Pancreas (tissue), 10 donors: ENCODE data around the gene SNX33. TPM values are rescaled to one million over a fixed set of nuclear protein-coding genes. Genes with fewer than 3 reads are reported as not detected.

Experiments
- ATAC-seq, 4 donors: fragments of 200-7000 bp; cut with Tn5 transposase; one replicate each; pipeline versions ENCODE4 v1.8.0 to v1.9.1; 2020; ENCODE audit warnings: mild to moderate bottlenecking in 4 of 4, moderate library complexity in 4 of 4
- DNase-seq, 6 donors: peaks; one replicate each; pipeline ENCODE4 v3.0.0-alpha.2; 2020
- FAIRE-seq: peaks from 2 replicates; lab custom pipeline; 2012; peaks lifted over from hg19 to GRCh38; lab: Jason Lieb, UNC
- H3K27ac ChIP-seq, 4 donors: fragments of 200-600 bp; sonication (generic); 1 replicate in 3 of 4; 2 replicates in 1 of 4; pipeline versions ENCODE4 v1.5.0 to v1.8.0; 2020
- H3K27me3 ChIP-seq, 4 donors: fragments of 200-600 bp; one replicate each; pipeline ENCODE4 v1.8.0; 2021
- H3K36me3 ChIP-seq, 3 donors: fragments of 200-600 bp; sonication (generic) in 1 of 3; one replicate each; pipeline versions ENCODE4 v1.5.0 to v1.8.0; 2020 to 2021
- H3K4me1 ChIP-seq, 3 donors: fragments of 200-600 bp; one replicate each; pipeline ENCODE4 v1.8.0; 2021
- H3K4me3 ChIP-seq, 4 donors: fragments of 200-600 bp; sonication (generic) in 2 of 4; one replicate each; pipeline versions ENCODE4 v1.5.0 to v1.8.0; 2020 to 2021
- H3K9me3 ChIP-seq, 4 donors: fragments of 200-600 bp; one replicate each; pipeline ENCODE4 v1.8.0; 2021
- WGBS, 2 donors: extraction: QIAGEN DNeasy Blood & Tissue Kit; methylation state at CpG; one replicate each; pipeline ENCODE4 v1.1.7; 2013; 5-methylcytosine and 5-hydroxymethylcytosine counted together
- intact Hi-C, 3 donors: fragments of 100-400 bp; cut with DNase I; formaldehyde crosslinking; loops; one replicate each; pipeline versions ENCODE4 v1.11.1 to v1.14.2; 2022
- polyA plus RNA-seq, 2 donors: library from polyadenylated mRNA; stranded (reverse); fragments of 200-250 nt; gene quantifications; one replicate each; pipeline ENCODE4 v1.2.3, GENCODE V29; 2013
- total RNA-seq, 6 donors: library from RNA; stranded (reverse); fragmentation: NEBNext Ultra II Directional in 4 of 6; extraction: Animal tissue kit (Norgen Biotek cat#: 25700) in 4 of 6; gene quantifications; one replicate each; pipeline versions ENCODE4 v1.2.1 to v1.2.4, GENCODE V29; 2021 to 2023
- TF ChIP-seq, protein P1 (sequence below), 4 donors: fragments of 200-600 bp; sonication (generic) in 3 of 4; IDR thresholded peaks; one replicate each; pipeline versions ENCODE4 v1.5.0 to v1.8.0; 2021; ENCODE audit warnings: antibody characterized with exemption in 4 of 4
- donor health status: healthy with polysubstance abuse.
- donor health status: DM: no; HTN: no; CAD: no; lungs with moderate emphysema.
- donor health status: DM: no; HTN: no; CAD: no.
- donor health status: control.
- donor health status: control.
- donor health status: Bipolar disorder and iron deficiency.
- donor health status: DM: yes; HTN: yes; CAD: no.
- donor health status: DM: no; HTN: no; CAD: no.
- donor health status: DM: no; HTN: no; CAD: no.
- donor health status: DM: yes; HTN: yes; CAD: no.

SNX33 gene
- total and polyA plus RNA-seq, 8 donors = 9.8 to 24.1 (median 13.9) TPM

- no peak for FAIRE-seq
- Histone ChIP-seq H3K4me3 (no peak overlapping the region), H3K27me3 (no peaks in the 10 kb centered on the region), H3K4me1 (peaks cover 12 to 46% (median 12%) of the 10 kb centered on the region in 3 donors), H3K9me3 (no peaks in the 10 kb centered on the region), H3K27ac (no peak overlapping the region), H3K36me3 (peaks cover 0 to 17% (median 8%) of the 10 kb centered on the region in 3 donors)
- no peak for ATAC-seq
- intact Hi-C loops = no loop called here
- DNase-seq = no peak
- TF ChIP-seq, protein P1, sequence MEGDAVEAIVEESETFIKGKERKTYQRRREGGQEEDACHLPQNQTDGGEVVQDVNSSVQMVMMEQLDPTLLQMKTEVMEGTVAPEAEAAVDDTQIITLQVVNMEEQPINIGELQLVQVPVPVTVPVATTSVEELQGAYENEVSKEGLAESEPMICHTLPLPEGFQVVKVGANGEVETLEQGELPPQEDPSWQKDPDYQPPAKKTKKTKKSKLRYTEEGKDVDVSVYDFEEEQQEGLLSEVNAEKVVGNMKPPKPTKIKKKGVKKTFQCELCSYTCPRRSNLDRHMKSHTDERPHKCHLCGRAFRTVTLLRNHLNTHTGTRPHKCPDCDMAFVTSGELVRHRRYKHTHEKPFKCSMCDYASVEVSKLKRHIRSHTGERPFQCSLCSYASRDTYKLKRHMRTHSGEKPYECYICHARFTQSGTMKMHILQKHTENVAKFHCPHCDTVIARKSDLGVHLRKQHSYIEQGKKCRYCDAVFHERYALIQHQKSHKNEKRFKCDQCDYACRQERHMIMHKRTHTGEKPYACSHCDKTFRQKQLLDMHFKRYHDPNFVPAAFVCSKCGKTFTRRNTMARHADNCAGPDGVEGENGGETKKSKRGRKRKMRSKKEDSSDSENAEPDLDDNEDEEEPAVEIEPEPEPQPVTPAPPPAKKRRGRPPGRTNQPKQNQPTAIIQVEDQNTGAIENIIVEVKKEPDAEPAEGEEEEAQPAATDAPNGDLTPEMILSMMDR (IDR thresholded peaks at IDR 0.05) = no peak
- WGBS, 2 donors = 88 to 89% methylated on average over 5 of the region's 5 CpGs
Observed at GRCh38 chr15:75656331-75656730, 8.6 kb downstream of the SNX33 start.

- Histone ChIP-seq H3K4me3 (no peak overlapping the region), H3K27me3 (no peaks in the 10 kb centered on the region), H3K36me3 (peaks cover 0 to 17% (median 8%) of the 10 kb centered on the region in 3 donors), H3K9me3 (no peaks in the 10 kb centered on the region), H3K4me1 (peaks cover 12 to 41% (median 12%) of the 10 kb centered on the region in 3 donors), H3K27ac (no peak overlapping the region)
- WGBS, 2 donors = 90 to 95% methylated on average over 22 of the region's 22 CpGs
- peak in 1 of 6 donors; percentile 55 for DNase-seq
- FAIRE-seq = no peak
- intact Hi-C loops = no loop called here
- TF ChIP-seq, protein P1 (IDR thresholded peaks at IDR 0.05) = no peak
- no peak for ATAC-seq
Observed at GRCh38 chr15:75656813-75657212, 9.1 kb downstream of the SNX33 start.

GRCh38 chr15:75659141-75659771 lies 11.5 kb downstream of the SNX33 start:
- FAIRE-seq = no peak
- WGBS, 2 donors = 72 to 74% methylated on average over 9 of the region's 9 CpGs

DNA sequence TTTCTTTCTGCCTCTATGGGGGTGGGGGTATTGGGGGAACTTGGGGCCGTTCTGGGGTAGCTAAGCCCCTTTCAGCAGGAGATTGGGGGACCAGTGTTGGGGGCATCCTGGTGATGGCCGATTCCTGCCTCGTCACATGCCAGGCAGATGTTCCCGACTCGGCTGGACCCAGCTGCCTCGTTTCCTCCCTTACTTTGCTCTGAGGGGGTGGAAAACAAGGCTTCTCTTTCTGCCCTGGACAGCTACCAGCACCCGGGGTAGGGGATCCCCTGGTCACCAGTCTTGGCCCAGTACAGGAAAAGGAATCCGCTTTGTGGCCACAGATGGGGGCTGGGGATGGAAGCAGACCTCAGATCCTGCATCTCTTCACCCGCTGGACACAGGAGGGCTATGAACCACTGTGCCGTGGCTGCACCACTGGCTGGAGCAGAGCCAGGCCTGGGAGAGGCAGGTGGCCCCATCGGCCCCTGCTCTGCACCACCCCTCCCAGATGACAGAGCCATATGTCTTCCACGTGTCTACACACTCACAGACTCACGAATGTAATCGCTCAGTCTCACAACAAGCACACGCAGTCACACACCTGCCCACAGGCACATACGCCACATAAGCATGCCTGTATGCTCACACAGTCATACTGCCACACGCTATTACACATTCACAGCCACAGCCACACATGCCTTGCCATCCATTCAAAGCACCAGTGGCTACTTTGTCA lies 12.4 kb downstream of the SNX33 start:
- Histone ChIP-seq H3K4me3 (no peak overlapping the region), H3K27ac (no peak overlapping the region), H3K4me1 (peaks cover 8 to 28% (median 16%) of the 10 kb centered on the region in 3 donors), H3K36me3 (peaks cover 0 to 17% (median 8%) of the 10 kb centered on the region in 3 donors), H3K9me3 (no peaks in the 10 kb centered on the region), H3K27me3 (no peaks in the 10 kb centered on the region)
- FAIRE-seq = no peak
- WGBS, 2 donors = 75 to 81% methylated on average over 17 of the region's 17 CpGs
- DNase-seq = no peak
- no peak for ATAC-seq
- TF ChIP-seq, protein P1 (IDR thresholded peaks at IDR 0.05) = no peak
- intact Hi-C loops = no loop called here

More at GRCh38 chr15:75659141-75659771, 11.5 kb downstream of the SNX33 start:
- H3K27me3 ChIP-seq = no peaks in the 10 kb centered on the region
- DNase-seq (no peak), ATAC-seq (peak in 1 of 4 donors; percentile 5)
- no peaks in the 10 kb centered on the region for H3K9me3 ChIP-seq
- H3K4me3 ChIP-seq = no peak overlapping the region
- TF ChIP-seq, protein P1 (IDR thresholded peaks at IDR 0.05) = no peak
- no peak overlapping the region for H3K27ac ChIP-seq
- intact Hi-C loops = no loop called here
- peaks cover 0 to 17% (median 8%) of the 10 kb centered on the region in 3 donors for H3K36me3 ChIP-seq
- peaks cover 8 to 36% (median 16%) of the 10 kb centered on the region in 3 donors for H3K4me1 ChIP-seq
